Measurements from ENCODE around the gene HEMK1.

DNA sequence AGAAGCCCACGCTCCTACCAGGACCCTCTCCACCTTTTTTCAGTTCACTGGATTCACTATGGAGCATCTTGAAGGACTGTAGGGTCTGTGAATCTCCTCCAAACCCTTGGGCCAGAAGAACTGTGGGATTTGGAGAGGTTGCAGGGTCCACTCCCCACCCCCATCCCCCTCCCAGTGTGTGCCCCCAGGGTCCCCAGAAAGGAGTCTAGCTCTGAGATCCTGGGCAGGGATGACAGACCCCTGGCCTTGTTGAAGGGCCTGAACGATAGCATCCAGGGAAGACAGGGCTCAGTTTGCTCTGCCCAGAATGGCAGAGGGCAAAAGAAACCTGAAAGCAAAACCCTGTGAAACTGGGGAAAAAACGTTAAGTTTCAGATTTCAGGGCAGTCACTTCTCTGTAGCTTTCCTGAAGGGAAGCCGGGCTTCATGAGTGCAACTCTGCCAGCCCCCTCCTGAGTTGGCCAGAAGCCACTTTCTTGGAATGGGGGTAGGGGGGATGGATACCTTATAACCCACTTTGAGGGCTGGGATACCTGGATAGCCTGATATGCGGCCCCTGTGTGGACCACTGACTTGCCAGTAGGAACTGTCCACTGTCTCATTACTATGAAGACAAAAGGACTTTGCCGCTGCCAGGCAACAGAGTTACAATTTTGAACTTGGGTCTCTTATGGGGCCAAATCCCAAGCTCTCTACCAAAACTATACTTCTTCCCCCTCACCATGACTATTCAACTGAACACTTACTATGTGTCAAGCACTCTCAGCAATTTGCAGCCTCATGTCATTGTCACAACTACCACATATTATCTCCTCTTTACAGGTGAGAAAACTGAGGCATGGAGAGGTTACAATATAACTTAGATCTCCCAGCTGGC, 43.9 kb downstream of the HEMK1 start:
- TF ChIP-seq, protein P1, sequence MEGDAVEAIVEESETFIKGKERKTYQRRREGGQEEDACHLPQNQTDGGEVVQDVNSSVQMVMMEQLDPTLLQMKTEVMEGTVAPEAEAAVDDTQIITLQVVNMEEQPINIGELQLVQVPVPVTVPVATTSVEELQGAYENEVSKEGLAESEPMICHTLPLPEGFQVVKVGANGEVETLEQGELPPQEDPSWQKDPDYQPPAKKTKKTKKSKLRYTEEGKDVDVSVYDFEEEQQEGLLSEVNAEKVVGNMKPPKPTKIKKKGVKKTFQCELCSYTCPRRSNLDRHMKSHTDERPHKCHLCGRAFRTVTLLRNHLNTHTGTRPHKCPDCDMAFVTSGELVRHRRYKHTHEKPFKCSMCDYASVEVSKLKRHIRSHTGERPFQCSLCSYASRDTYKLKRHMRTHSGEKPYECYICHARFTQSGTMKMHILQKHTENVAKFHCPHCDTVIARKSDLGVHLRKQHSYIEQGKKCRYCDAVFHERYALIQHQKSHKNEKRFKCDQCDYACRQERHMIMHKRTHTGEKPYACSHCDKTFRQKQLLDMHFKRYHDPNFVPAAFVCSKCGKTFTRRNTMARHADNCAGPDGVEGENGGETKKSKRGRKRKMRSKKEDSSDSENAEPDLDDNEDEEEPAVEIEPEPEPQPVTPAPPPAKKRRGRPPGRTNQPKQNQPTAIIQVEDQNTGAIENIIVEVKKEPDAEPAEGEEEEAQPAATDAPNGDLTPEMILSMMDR (conservative IDR thresholded peaks at IDR 0.05; ENCODE audit: low read depth, low read length): no peak
- TF ChIP-seq RAD21 (IDR thresholded peaks at IDR 0.05; ENCODE audit: low read length) (no peak), MAZ (IDR thresholded peaks at IDR 0.05; ENCODE audit: borderline replicate concordance, low read depth, low read length) (no peak), MAFK (IDR thresholded peaks at IDR 0.05; ENCODE audit: low read depth, low read length) (no peak), RCOR1 (IDR thresholded peaks at IDR 0.05; ENCODE audit: insufficient replicate concordance, low read length) (no peak), MXI1 (IDR thresholded peaks at IDR 0.05; ENCODE audit: borderline replicate concordance, low read depth, low read length) (no peak)
- TF ChIP-seq, protein P2, sequence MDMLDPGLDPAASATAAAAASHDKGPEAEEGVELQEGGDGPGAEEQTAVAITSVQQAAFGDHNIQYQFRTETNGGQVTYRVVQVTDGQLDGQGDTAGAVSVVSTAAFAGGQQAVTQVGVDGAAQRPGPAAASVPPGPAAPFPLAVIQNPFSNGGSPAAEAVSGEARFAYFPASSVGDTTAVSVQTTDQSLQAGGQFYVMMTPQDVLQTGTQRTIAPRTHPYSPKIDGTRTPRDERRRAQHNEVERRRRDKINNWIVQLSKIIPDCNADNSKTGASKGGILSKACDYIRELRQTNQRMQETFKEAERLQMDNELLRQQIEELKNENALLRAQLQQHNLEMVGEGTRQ (IDR thresholded peaks at IDR 0.05; ENCODE audit: low read depth, low read length): no peak
